Mammary epithelial cell (primary cell): Measurements from ENCODE around the gene PTTG1IP2.

Source experiments
- CTCF ChIP-seq, 2 donors: IDR thresholded peaks in 1 of 2; conservative IDR thresholded peaks in 1 of 2; 2 replicates each; pipeline ENCODE4 v1.5.1; 2011 to 2012; ENCODE audit warnings: inconsistent platforms in 2 of 2, low read length in 2 of 2, mild to moderate bottlenecking in 2 of 2, control low read depth in 1 of 2, low read depth in 1 of 2; ENCODE audit not compliant: insufficient read depth in 1 of 2; ENCODE audit errors: extremely low read depth in 1 of 2
- EZH2 ChIP-seq: IDR thresholded peaks from 2 replicates; pipeline ENCODE4 v1.6.1; 2012; ENCODE audit warnings: low read length, inconsistent platforms, borderline replicate concordance

- TF ChIP-seq CTCF (conservative IDR thresholded peaks at IDR 0.05 in 1 of 2, IDR thresholded peaks at IDR 0.05 in 1 of 2; ENCODE audit: extremely low read depth in 1 of 2, insufficient read depth in 1 of 2, low read depth in 1 of 2, low read length in 2 of 2): no peak
- TF ChIP-seq EZH2: no peak
Observed at GRCh38 chr7:90465816-90466215, 3.6 kb upstream of the PTTG1IP2 start.
